Testis (tissue), 2 donors: ENCODE measurements around the gene ST6GALNAC1.

Experiments used
- POLR2A ChIP-seq: fragments of 450-650 bp; IDR thresholded peaks from one replicate; pipeline ENCODE4 v1.6.1; 2017; ENCODE audit warnings: antibody characterized with exemption, mild to moderate bottlenecking, moderate library complexity
- TF ChIP-seq, protein P1 (sequence below), 3 experiments: fragments of 450-650 bp in 2 of 3; fragments of 200-600 bp in 1 of 3; sonication (generic) in 1 of 3; IDR thresholded peaks; one replicate each; pipeline ENCODE4 v1.5.1; 2016 to 2019; ENCODE audit warnings: antibody characterized with exemption in 3 of 3, mild to moderate bottlenecking in 2 of 3, moderate library complexity in 1 of 3

DNA sequence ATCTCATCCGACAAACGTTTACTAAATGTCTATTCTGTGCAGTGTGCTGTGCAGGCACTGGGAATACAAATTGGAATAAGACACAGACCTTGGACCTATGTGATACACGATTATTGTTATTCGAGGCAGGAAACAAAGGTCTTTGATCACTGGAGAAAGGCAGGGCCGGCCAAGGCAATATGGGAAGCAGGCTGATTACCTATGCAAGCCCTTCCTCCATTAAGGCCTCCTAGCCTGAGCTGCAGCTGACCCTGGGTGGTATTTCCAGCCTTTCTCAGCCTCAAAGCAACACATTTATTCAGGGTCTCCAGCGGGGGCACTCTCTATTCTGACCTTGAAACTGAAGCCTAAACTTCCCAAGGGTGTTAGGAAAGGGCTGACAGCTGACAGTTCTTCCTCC lies 13.4 kb downstream of the ST6GALNAC1 start:
- TF ChIP-seq, protein P1, sequence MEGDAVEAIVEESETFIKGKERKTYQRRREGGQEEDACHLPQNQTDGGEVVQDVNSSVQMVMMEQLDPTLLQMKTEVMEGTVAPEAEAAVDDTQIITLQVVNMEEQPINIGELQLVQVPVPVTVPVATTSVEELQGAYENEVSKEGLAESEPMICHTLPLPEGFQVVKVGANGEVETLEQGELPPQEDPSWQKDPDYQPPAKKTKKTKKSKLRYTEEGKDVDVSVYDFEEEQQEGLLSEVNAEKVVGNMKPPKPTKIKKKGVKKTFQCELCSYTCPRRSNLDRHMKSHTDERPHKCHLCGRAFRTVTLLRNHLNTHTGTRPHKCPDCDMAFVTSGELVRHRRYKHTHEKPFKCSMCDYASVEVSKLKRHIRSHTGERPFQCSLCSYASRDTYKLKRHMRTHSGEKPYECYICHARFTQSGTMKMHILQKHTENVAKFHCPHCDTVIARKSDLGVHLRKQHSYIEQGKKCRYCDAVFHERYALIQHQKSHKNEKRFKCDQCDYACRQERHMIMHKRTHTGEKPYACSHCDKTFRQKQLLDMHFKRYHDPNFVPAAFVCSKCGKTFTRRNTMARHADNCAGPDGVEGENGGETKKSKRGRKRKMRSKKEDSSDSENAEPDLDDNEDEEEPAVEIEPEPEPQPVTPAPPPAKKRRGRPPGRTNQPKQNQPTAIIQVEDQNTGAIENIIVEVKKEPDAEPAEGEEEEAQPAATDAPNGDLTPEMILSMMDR (IDR thresholded peaks at IDR 0.05): no peak
- no peak for TF ChIP-seq POLR2A
